CD4-positive, alpha-beta T cell treated with Interleukin-21 for 1 hour (primary cell): Measurements from ENCODE around the gene TSR1.
"Not testable (repeated sequence)": the region's sequence is repeated elsewhere in the genome, so short reads cannot be mapped to it uniquely, and the experiment has no call there.

Source experiments
- DNase-seq: peaks from one replicate; pipeline ENCODE4 v3.0.0-alpha.2; 2020

The TSR1 gene

GRCh38 chr17:2335726-2336214 is 487 bp downstream of the TSR1 start:
- no peak for DNase-seq

- DNase-seq, result no peak
Observed at GRCh38 chr17:2331303-2331702, 5.0 kb downstream of the TSR1 start.

GRCh38 chr17:2323629-2324314 is 12.5 kb downstream of the TSR1 start:
- no peak for DNase-seq

GRCh38 chr17:2321399-2321798 is 14.9 kb downstream of the TSR1 start:
- no peak for DNase-seq

DNA sequence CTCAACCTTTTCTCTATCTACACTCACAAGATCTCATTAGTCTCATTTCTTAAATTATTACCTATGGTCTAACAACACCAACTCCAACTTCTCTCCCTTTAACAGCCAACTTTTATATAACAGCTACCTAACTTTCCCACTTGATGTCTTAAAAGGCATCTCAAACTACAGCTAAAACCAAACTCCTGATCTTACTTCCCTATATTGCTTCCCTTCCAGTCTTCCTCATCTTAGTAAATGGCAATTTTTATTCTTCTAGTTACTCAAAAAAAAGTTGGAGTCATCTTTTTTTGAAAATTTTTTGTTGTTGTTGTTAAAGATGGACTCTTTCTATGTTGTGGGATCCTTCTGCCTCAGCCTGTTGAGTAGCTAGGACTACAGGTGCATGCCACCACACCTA is 17.2 kb downstream of the TSR1 start:
- no peak for DNase-seq

DNA sequence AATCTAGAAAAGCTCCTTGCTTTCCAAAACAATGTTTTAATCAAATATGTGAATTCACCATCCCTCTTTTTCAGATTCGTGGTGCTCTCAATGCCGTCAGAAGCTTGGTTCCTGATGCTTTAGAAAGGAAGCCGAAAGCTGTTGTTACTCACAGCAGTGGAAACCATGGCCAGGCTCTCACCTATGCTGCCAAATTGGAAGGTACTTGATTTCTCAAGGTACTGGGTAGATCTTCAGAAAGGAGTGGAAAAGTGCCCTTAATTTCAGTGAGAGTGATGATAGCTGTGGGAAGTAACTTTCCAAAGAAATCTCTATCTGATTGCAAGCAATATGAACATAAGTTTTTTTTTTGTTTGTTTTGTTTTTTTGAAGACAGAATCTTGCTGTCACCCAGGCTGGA is 18.5 kb downstream of the TSR1 start:
- DNase-seq, result no peak

GRCh38 chr17:2316916-2317205 is 19.4 kb downstream of the TSR1 start:
- DNase-seq, result not testable (repeated sequence)

GRCh38 chr17:2312736-2313135 is 23.5 kb downstream of the TSR1 start:
- no peak for DNase-seq

DNA sequence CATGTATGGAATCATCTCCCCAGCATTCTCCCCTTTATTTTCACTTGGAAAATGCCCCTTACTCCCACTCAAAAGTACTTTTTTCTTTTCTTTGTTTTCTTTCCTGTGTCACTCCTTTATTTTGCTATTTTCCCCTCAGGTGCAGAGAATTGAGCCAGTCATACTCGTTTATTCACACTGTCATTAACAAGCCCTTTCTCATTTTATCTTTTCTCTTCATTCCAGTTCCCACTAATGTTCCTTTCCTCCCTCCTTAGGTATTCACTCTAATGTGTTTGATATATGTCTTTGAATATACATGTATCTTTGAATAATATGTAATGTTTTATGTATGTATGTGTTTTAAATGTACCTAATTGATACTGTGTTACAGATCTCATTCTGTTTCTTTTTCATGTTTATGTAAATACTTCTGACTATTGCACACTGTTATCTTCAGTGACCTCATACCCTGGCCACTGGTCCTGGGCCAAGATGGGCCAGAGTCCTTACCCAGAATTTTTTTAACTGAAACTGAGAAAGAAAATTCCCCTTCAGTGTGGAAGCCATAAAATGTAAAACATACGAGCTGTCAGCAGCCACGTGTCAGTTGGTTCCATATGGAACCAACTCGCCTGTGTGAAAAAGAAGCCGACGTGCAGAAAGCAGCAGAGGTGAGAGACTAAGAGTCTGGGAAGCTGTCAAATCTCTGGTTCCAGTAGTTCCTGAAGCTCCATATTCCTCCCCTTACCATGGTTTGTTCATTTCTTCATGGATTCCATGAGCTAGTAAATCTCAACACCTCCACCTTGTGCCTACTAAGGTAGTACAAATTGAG is 26.7 kb downstream of the TSR1 start:
- no peak for DNase-seq

DNA sequence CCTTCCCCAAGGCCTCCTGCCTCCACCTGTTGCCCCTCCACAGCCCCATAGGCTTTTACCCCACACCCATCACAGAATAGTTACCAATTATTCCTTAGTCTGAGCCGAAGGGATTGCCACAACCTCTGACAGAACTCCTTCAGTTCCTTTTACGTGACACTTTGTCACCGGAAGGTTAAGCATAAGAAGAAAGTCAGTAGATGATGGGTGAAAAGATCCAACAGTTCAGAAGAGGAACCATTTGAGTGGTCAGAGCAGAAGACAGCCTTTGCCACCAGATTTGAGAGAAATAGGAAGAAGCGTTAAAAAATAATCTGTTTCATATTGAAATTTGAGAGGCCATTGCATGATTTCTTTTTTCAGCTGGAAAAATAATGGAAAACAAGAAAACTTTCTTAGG is 31.3 kb downstream of the TSR1 start:
- no peak for DNase-seq

- DNase-seq, result peak; percentile 96
Observed at GRCh38 chr17:2303204-2304188, 32.8 kb downstream of the TSR1 start, which contains the start of the genes SMG6 and SRR. TSS of gene SMG6 (minus strand) at chr17:2303785. CDS start at chr17:2303720, 65 bp downstream. TSS of gene SRR (plus strand) at chr17:2303950. CDS start at chr17:2315561, 11,611 bp downstream.

GRCh38 chr17:2302778-2303203 is 33.5 kb downstream of the TSR1 start:
- DNase-seq, result peak; percentile 12

- DNase-seq, result no peak
Observed at GRCh38 chr17:2299756-2300155, 36.5 kb downstream of the TSR1 start.

- DNase-seq, result no peak
Observed at GRCh38 chr17:2299136-2299535, 37.1 kb downstream of the TSR1 start.

DNA sequence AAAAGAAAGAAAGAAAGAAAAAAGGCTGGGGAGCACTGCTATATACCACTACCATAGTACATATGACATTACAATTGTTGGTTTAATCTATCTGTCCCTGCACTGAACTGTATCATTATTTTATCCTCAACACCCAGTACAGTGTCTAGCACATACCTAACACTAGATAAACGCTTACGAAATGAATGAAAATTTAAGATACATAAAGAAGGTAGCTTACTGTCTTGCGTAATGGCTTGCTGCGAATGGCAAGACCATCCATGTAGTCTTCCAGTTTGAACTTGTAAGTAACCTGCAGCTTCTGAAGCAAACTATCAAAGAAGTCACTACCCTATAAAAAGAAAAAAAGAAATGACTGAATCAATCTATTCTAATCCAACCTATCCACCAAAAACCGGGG is 39.2 kb downstream of the TSR1 start:
- no peak for DNase-seq

DNA sequence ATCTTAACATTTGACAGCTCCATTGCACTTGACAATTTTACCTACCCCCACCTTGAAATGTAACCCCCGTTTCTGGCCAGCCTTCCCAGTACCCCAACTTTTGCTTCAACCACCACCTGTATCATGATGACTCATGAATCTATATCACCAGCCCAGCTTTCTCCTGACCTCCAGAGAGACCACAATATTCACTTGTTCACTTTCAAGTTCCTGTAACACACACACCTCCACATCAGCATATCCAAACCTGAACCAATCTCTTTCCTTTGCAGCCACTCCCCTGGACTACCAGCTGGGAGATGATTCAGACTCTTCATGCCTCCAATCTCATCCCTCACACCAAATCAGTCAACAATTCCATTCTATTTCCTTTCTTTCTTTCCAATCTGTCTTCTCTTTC is 40.7 kb downstream of the TSR1 start:
- no peak for DNase-seq

DNA sequence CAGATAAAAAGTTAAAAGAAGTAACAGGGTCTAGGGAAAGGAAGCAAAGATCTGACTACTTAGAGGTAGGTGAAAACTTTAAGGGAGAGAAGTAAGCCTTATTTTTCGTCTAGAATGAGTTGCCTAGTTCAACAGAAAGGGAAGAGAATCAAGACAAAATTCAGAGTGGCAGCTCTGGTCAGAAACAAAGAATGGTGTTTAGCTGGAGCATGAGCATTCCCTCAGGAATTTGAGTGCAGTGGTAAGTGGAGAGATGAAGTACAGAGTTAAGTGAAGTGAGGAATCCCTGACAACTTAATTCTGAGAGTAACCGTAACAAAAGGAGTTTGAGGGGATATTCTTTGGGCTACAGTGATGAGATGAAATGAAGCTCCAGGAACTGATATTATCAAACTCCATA is 44.2 kb downstream of the TSR1 start:
- no peak for DNase-seq

GRCh38 chr17:2289878-2290478 is 46.3 kb downstream of the TSR1 start:
- DNase-seq, result no peak

DNA sequence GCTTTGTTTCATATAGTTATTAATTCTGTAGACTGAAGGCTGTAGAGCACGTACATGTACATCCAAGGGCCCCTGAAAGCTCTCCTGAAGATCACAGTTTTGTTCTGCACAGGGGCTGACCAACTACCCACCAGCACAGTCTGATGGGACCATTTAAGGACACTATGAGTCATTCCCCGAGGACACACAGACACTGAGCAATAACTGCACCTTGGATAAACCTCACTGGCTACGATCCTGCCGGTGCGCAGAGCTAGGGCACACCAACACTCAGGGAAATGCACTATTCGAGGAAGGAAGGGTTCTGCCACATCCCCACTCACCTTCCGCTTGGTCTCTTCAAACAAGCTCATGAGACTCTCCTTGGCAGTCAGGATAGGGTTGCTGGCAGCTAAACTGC is 53.0 kb downstream of the TSR1 start:
- DNase-seq, result no peak

DNA sequence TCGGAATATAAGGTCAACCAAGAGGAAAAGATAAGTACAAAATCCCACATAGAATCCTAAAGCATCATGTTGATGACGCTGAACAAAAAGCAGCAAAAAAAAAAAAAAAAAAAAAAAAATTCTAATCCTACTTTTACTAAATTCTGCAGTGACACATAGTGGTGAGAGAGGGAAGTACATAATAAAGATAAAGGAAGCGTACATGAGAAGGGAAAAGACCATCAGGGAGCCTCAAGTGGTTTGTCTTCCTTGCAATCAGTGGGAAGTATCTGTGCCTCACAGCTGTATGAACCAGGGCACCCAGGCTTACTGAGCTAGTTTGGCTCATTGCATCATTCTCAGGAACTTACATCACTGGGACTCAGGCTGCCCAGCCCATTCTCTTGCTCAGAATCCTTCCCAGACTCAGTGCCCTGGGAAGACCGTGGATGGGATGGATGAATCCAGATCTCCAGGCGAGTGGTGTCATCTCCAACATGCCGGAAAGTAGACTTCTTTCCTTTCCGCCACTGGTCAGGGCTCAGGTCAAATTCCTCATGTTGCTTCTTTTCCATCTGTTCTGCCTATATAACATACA is 53.9 kb downstream of the TSR1 start:
- peak; percentile 76 for DNase-seq

GRCh38 chr17:2279707-2280106 is 56.5 kb downstream of the TSR1 start:
- no peak for DNase-seq
